Prostate gland (tissue), 2 donors: ENCODE results near the gene BRD2. TPM values are rescaled to one million over a fixed set of nuclear protein-coding genes. Genes with fewer than 3 reads are reported as not detected.

Experiments
- DNase-seq: peaks from one replicate; pipeline ENCODE4 v3.0.0-alpha.2; 2019; ENCODE audit warnings: low spot score
- H3K27ac ChIP-seq, 2 donors: fragments of 200-600 bp; sonication (generic); 2 replicates each; pipeline ENCODE4 v1.5.1; 2017 to 2019
- H3K27me3 ChIP-seq: fragments of 200-600 bp; sonication (generic); replicated peaks from 2 replicates; pipeline ENCODE4 v1.5.1; 2019; ENCODE audit not compliant: insufficient read depth
- H3K36me3 ChIP-seq, 2 donors: fragments of 200-600 bp; sonication (generic); 1 replicate in 1 of 2; 2 replicates in 1 of 2; pipeline versions ENCODE4 v1.5.1 to v1.8.1; 2017 to 2019
- H3K4me1 ChIP-seq: fragments of 200-600 bp; sonication (generic); replicated peaks from 2 replicates; pipeline ENCODE4 v1.5.1; 2019
- H3K4me3 ChIP-seq, 2 donors: fragments of 200-600 bp; sonication (generic); 2 replicates each; pipeline ENCODE4 v1.5.1; 2017 to 2019
- H3K9me3 ChIP-seq: fragments of 200-600 bp; sonication (generic); 2 replicates; pipeline ENCODE4 v1.5.1; 2017
- CTCF ChIP-seq, 4 experiments: fragments of 200-600 bp in 2 of 4; fragments of 450-650 bp in 2 of 4; sonication (generic) in 2 of 4; IDR thresholded peaks; 1 replicate in 3 of 4; 2 replicates in 1 of 4; pipeline ENCODE4 v1.5.1; 2016 to 2019; ENCODE audit warnings: antibody characterized with exemption in 4 of 4, mild to moderate bottlenecking in 2 of 4, moderate library complexity in 2 of 4
- POLR2A ChIP-seq: fragments of 450-650 bp; IDR thresholded peaks from one replicate; pipeline ENCODE4 v1.6.1; 2016; ENCODE audit warnings: antibody characterized with exemption, mild to moderate bottlenecking
- POLR2AphosphoS5 ChIP-seq: sonication (generic); formaldehyde crosslinking; IDR thresholded peaks from one replicate; pipeline ENCODE4 v1.6.1; 2017; ENCODE audit warnings: antibody characterized with exemption
- WGBS: methylation state at CpG from one replicate; pipeline ENCODE4 v1.1.5; 2018; 5-methylcytosine and 5-hydroxymethylcytosine counted together
- intact Hi-C: fragments of 100-400 bp; cut with DNase I; formaldehyde crosslinking; loops from one replicate; pipeline ENCODE4 v1.14.2; 2022
- total RNA-seq, 2 donors: library from RNA; depleted of rRNA; stranded (reverse); fragments of >200 nt; gene quantifications; one replicate each; pipeline ENCODE4 v1.1.0, GENCODE V29; 2016

Gene BRD2
- total RNA-seq, 2 donors from 2014 or later, result 153 to 252 TPM

- Histone ChIP-seq H3K27me3 (no peaks in the 10 kb centered on the region), H3K36me3 (peaks cover 0 to 2% of the 10 kb centered on the region in 2 donors), H3K4me1 (peaks cover 2% of the 10 kb centered on the region), H3K4me3 (peak overlapping the region; percentile 80 to 91), H3K27ac (peak overlapping the region; percentile 99 to 100), H3K9me3 (no peaks in the 10 kb centered on the region)
- TF ChIP-seq POLR2AphosphoS5, result no peak
- peak in 3 of 4 experiments; percentile 8 to 60 (median 34) for TF ChIP-seq CTCF (IDR thresholded peaks at IDR 0.05)
- DNase-seq, result no peak
- intact Hi-C loops, result loop anchor here (5.0 kb wide), 1 partner anchor 125 kb away; the partner anchor contains the start of gene PSMB8
- 10% methylated on average over 16 of the region's 16 CpGs for WGBS
These were observed 973 bp upstream of the BRD2 start for GRCh38 chr6:32967151-32968091.

- H3K4me1 ChIP-seq, result peaks cover 2% of the 10 kb centered on the region
- no peaks in the 10 kb centered on the region for H3K9me3 ChIP-seq
- intact Hi-C loops, result loop anchor here (5.0 kb wide), 1 partner anchor 127 kb away; the partner anchor contains the start of gene PSMB8
- peak; percentile 61 for DNase-seq
- WGBS, result 1% methylated on average over 40 of the region's 40 CpGs
- peak overlapping the region; percentile 80 to 91 for H3K4me3 ChIP-seq
- H3K27me3 ChIP-seq, result no peaks in the 10 kb centered on the region
- peak in 1 of 4 experiments; percentile 3 for TF ChIP-seq CTCF (IDR thresholded peaks at IDR 0.05)
- TF ChIP-seq POLR2AphosphoS5, result no peak
- TF ChIP-seq POLR2A, result no peak
- H3K27ac ChIP-seq, result peak overlapping the region; percentile 99 to 100
- peaks cover 3 to 9% of the 10 kb centered on the region in 2 donors for H3K36me3 ChIP-seq
These were observed 682 bp downstream of the BRD2 start for GRCh38 chr6:32968867-32969684.

GRCh38 chr6:32969685-32970412 is 1.5 kb downstream of the BRD2 start:
- peak; percentile 69 for DNase-seq
- WGBS, result 0% methylated on average over 19 of the region's 19 CpGs
- intact Hi-C loops, result loop anchor here (5.0 to 10.0 kb wide), 4 partner anchors 128 to 1348 kb away; partner anchors contain the start of genes CUTA, PHF1, PRRC2A and PSMB8

More at GRCh38 chr6:32969685-32970412, 1.5 kb downstream of the BRD2 start:
- Histone ChIP-seq H3K4me1 (peaks cover 2% of the 10 kb centered on the region), H3K9me3 (no peaks in the 10 kb centered on the region), H3K4me3 (peak overlapping the region; percentile 80 to 91), H3K27me3 (no peaks in the 10 kb centered on the region), H3K27ac (peak overlapping the region; percentile 99 to 100), H3K36me3 (peaks cover 3 to 12% of the 10 kb centered on the region in 2 donors)
- TF ChIP-seq POLR2AphosphoS5 (peak; percentile 74), CTCF (IDR thresholded peaks at IDR 0.05) (peak; percentile 29 to 75 (median 52)), POLR2A (no peak)
